Measurements from ENCODE around the gene ITSN1. TPM values are rescaled to one million over a fixed set of nuclear protein-coding genes. Genes with fewer than 3 reads are reported as not detected.

ITSN1 gene
- total RNA-seq, 2 experiments from 2014 or later: 5.7 to 7.3 TPM

DNA sequence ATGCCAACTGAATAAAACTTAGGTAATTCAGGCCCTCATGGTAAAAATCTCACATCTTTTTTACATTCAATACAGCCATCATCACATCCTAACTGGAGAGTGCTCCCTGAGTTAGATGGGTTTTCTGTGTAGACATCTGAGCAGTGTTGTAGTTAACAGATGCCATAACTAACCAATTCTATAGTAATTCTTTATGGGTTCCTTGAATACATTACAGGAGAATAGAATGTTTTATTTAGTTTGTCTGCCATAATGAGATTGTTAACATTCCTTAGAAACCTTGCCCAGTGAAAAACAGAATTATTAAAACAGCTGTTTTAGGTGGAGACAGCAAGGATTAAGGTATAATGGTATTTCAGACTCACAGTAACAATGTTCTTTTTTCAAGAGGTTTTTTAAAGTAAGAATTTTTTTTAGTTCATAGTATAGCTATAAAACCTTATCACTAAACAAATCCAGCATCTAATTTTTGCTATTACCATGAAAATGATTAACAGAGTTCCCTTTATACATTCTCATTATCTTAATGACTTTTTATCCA is 178.0 kb downstream of the ITSN1 start:
- Mint-ChIP-seq H3K9me3 (ENCODE audit: low read depth) (no peaks in the 10 kb centered on the region), H3K4me3 (no peak overlapping the region), H3K27me3 (no peaks in the 10 kb centered on the region), H3K4me1 (no peaks in the 10 kb centered on the region), H3K27ac (no peak overlapping the region), H3K36me3 (ENCODE audit: low read depth) (peaks cover 1% of the 10 kb centered on the region)
- ATAC-seq: no peak
- ChIA-PET CTCF (interaction anchor here (0.6 to 0.9 kb wide), 2 partner anchors 65 to 104 kb away, joined by 3 read pairs; no protein-coding TSS in a partner anchor), POLR2A (no interaction called here)
- intact Hi-C loops (cut with DNase I, micrococcal nuclease): no loop called here
- no peak for DNase-seq

DNA sequence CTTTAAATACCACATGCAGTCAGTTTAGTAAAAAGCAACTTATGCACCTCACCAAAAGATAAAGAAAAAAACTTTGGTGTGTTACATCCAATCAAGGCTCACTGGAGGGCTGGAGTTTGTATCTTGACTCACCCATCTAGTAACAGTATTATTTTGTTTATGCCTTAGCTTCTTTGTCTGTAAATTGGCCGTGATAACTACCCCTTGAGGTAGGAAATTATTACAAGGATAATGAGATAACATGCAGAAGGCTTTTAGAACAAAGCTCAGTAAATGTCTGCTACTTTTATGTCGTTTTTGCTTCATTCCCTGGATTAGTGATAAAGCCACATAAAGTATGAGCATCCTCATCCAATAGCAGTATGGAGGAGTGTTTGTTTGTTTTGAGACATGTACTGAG is 178.5 kb downstream of the ITSN1 start:
- ATAC-seq (no peak), DNase-seq (no peak)
- H3K9me3 Mint-ChIP-seq (ENCODE audit: low read depth): no peaks in the 10 kb centered on the region
- H3K27ac Mint-ChIP-seq: no peak overlapping the region
- CTCF ChIA-PET: interaction anchor here (0.6 to 0.9 kb wide), 2 partner anchors 65 to 104 kb away, joined by 3 read pairs; no protein-coding TSS in a partner anchor
- POLR2A ChIA-PET: interaction anchor here (0.6 kb wide), 1 partner anchor 105 kb away, joined by 3 read pairs; no protein-coding TSS in a partner anchor
- no peak overlapping the region for H3K4me3 Mint-ChIP-seq
- H3K27me3 Mint-ChIP-seq: no peaks in the 10 kb centered on the region
- intact Hi-C loops (cut with DNase I, micrococcal nuclease): no loop called here
- no peaks in the 10 kb centered on the region for H3K4me1 Mint-ChIP-seq
- peaks cover 1% of the 10 kb centered on the region for H3K36me3 Mint-ChIP-seq (ENCODE audit: low read depth)

DNA sequence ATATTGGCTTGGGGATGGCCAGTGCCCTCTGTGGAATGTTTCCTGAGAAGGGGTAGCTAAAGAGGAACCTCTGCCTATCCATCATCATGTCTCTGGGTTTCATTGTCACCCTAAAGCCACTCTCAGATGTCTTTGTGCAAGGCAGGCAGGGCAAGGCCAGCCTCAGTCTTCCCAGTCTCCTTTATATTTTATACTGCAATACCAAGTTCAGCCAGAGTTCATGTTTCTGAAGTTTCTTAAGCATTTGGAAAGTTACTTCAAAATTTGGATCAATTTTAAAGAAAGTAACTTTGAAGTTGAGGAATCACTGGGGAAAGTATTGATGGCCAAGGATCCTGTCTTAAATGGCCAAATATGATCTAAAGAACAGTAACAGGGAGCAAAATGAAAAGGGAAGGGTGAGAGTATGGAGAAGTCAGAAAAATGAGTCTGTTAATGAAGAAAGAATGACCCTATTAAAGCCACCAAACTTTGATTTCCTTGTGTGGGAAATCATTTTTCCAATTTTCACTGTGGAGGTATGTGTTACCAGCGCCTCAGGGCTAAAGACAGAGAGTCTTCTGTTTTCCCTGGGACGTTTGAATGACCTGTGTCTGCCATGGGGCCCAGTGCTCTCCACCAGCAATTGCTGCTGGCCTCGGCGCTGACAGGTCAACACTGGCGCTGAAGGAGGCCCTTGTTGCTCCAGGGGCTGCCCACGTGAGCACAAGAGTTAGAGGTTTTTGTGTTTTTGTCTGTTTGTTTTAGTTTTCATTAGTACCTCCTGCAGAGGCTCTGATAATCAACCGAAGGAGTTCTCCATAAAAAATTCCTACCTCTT is 179.4 kb downstream of the ITSN1 start:
- Mint-ChIP-seq H3K4me3 (no peak overlapping the region), H3K36me3 (ENCODE audit: low read depth) (peaks cover under 1% of the 10 kb centered on the region), H3K4me1 (no peaks in the 10 kb centered on the region), H3K27me3 (no peaks in the 10 kb centered on the region), H3K9me3 (ENCODE audit: low read depth) (no peaks in the 10 kb centered on the region), H3K27ac (no peak overlapping the region)
- ChIA-PET POLR2A (interaction anchor here (0.6 kb wide), 1 partner anchor 106 kb away, joined by 3 read pairs; no protein-coding TSS in a partner anchor), CTCF (no interaction called here)
- no peak for ATAC-seq
- intact Hi-C loops (cut with DNase I, micrococcal nuclease): no loop called here
- no peak for DNase-seq

DNA sequence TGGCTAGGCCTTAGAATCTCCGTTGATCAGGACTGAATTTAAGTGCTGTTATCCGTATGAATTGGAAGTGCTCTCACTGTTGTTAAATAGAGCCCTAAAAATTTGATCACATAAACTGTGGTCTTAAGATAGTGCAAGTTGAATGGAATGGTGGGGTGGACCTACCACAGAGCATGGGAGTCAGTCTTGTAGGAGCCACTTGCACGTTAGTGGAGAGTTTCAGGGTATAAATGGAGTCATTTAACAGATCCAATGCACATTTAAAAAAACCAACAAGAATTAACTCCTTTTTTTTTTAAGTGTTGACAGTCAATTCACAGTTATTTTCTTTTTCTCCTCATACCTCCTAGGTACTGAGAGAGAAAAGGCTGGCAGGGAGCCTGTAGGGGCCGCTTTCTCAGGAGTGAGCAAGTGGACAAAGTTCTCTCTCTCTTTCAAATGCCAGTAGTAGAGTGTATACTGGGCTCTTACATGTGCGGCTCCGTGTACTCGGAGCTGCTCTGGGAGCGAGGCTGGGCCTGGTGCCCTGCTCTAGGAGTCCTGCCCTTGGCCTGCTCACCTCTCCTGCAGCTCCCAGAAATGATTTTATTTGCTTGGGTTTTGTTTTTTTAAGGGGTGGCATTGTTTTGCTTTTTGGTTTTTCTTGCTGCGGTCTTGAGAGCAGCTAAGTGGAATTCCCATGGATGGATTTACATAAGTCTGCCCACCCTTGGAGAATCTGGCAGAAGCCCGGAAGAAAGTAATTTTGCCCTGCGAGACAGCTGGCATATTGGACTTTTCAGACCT is 182.0 kb downstream of the ITSN1 start:
- intact Hi-C loops (cut with DNase I, micrococcal nuclease): no loop called here
- Mint-ChIP-seq H3K36me3 (ENCODE audit: low read depth) (no peaks in the 10 kb centered on the region), H3K27me3 (no peaks in the 10 kb centered on the region), H3K9me3 (ENCODE audit: low read depth) (no peaks in the 10 kb centered on the region), H3K27ac (no peak overlapping the region), H3K4me1 (no peaks in the 10 kb centered on the region), H3K4me3 (no peak overlapping the region)
- DNase-seq (no peak), ATAC-seq (no peak)
- ChIA-PET POLR2A (no interaction called here), CTCF (no interaction called here)

DNA sequence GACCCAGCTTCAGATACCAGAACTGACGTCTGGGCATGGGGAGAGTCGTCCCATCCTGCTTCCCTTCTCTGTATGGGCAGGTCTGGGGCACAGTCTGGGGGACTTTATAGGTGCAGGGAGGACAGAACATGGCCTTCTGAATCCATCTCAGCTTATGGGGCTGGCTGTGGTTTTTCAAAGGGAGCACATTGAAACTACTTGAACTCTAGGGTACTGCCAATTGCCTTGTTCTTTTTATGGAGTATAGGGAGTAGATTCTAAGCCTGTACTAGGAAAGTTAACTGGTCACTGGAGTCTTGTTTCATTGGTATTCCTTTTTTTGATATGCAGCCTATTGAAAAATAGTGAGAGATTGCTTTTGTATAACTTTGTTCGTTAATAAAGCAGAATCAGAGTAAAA is 183.1 kb downstream of the ITSN1 start:
- Mint-ChIP-seq H3K36me3 (ENCODE audit: low read depth) (no peaks in the 10 kb centered on the region), H3K9me3 (ENCODE audit: low read depth) (no peaks in the 10 kb centered on the region), H3K27me3 (no peaks in the 10 kb centered on the region), H3K27ac (no peak overlapping the region), H3K4me1 (no peaks in the 10 kb centered on the region), H3K4me3 (no peak overlapping the region)
- CTCF ChIA-PET: no interaction called here
- ATAC-seq (no peak), DNase-seq (no peak)
- POLR2A ChIA-PET: no interaction called here
- intact Hi-C loops (cut with DNase I, micrococcal nuclease): no loop called here

DNA sequence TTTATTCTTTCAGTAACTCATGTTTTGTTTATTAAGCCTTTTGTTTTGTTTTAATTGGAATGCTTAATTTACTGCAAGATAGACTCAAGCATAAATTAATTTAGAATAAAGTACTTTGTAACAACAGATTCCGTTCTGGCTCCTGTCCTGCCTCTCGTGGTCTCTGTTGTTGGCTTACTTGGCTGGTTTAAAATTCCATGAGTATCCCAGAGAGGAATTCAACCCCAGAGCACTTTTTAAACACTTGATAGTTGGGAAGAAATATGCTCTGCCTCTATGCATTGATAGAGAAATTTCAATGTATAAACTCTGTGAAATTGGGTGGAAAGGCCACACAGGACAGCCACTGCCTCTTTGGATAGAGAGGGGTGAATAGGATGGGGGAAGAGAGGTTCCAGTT is 183.6 kb downstream of the ITSN1 start:
- no peak for ATAC-seq
- no peak for DNase-seq
- H3K4me3 Mint-ChIP-seq: no peak overlapping the region
- POLR2A ChIA-PET: no interaction called here
- H3K27me3 Mint-ChIP-seq: no peaks in the 10 kb centered on the region
- H3K4me1 Mint-ChIP-seq: no peaks in the 10 kb centered on the region
- intact Hi-C loops (cut with DNase I, micrococcal nuclease): no loop called here
- no peak overlapping the region for H3K27ac Mint-ChIP-seq
- no peaks in the 10 kb centered on the region for H3K9me3 Mint-ChIP-seq (ENCODE audit: low read depth)
- no peaks in the 10 kb centered on the region for H3K36me3 Mint-ChIP-seq (ENCODE audit: low read depth)
- CTCF ChIA-PET: no interaction called here

DNA sequence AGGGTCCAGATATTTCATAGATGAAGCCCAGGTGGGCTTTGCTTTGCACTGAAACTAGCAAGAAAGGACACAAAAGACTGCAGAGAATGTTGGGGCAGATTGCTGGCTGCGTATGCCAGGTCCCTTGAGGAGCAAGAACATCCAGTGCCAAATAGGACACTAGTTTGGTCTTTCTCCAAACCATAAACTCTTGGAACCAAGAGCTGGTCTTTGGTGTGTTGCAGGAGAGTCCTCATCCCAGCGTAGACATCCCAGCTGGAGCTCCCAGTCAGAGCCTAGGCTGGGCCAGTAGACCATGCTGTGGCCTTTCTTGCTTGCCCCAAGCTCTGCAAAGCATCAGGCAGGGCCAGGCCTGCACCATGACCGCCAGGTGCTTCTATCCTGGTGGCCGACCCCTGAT is 185.8 kb downstream of the ITSN1 start:
- no peaks in the 10 kb centered on the region for H3K36me3 Mint-ChIP-seq (ENCODE audit: low read depth)
- ChIA-PET CTCF (no interaction called here), POLR2A (no interaction called here)
- intact Hi-C loops (cut with DNase I, micrococcal nuclease): no loop called here
- no peak for ATAC-seq
- H3K4me1 Mint-ChIP-seq: no peaks in the 10 kb centered on the region
- no peak for DNase-seq
- no peaks in the 10 kb centered on the region for H3K9me3 Mint-ChIP-seq (ENCODE audit: low read depth)
- no peak overlapping the region for H3K4me3 Mint-ChIP-seq
- H3K27ac Mint-ChIP-seq: no peak overlapping the region
- H3K27me3 Mint-ChIP-seq: no peaks in the 10 kb centered on the region

DNA sequence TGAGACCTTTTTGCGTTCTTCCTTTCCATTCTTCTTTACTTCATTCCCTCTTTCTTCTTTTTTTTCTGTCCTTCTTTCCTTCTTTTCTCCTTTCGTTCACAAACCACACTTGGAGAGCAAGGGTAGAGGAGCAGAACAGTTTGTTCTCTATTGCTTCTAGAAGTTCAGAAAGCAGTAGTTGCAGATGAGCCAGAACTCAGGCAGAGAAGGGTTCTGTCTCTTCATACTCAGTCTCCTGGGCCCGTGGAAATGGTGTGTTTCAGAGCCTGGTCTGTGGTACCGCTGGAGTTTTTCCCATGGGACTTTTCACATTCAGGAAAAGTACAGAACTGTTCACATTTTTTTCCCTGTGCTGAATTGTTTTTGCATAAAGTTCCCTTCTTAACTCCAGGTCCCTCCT is 186.3 kb downstream of the ITSN1 start:
- Mint-ChIP-seq H3K36me3 (ENCODE audit: low read depth) (no peaks in the 10 kb centered on the region), H3K4me3 (no peak overlapping the region), H3K27me3 (no peaks in the 10 kb centered on the region), H3K27ac (no peak overlapping the region), H3K9me3 (ENCODE audit: low read depth) (no peaks in the 10 kb centered on the region), H3K4me1 (no peaks in the 10 kb centered on the region)
- ChIA-PET POLR2A (no interaction called here), CTCF (no interaction called here)
- ATAC-seq: no peak
- no peak for DNase-seq
- intact Hi-C loops (cut with DNase I, micrococcal nuclease): no loop called here

- Mint-ChIP-seq H3K27me3 (no peaks in the 10 kb centered on the region), H3K4me3 (no peak overlapping the region), H3K36me3 (ENCODE audit: low read depth) (no peaks in the 10 kb centered on the region), H3K27ac (no peak overlapping the region), H3K4me1 (no peaks in the 10 kb centered on the region), H3K9me3 (ENCODE audit: low read depth) (no peaks in the 10 kb centered on the region)
- intact Hi-C loops (cut with DNase I, micrococcal nuclease): no loop called here
- ChIA-PET POLR2A (no interaction called here), CTCF (no interaction called here)
- ATAC-seq: no peak
- DNase-seq: no peak
These were observed 187.5 kb downstream of the ITSN1 start for GRCh38 chr21:33829844-33830243.

DNA sequence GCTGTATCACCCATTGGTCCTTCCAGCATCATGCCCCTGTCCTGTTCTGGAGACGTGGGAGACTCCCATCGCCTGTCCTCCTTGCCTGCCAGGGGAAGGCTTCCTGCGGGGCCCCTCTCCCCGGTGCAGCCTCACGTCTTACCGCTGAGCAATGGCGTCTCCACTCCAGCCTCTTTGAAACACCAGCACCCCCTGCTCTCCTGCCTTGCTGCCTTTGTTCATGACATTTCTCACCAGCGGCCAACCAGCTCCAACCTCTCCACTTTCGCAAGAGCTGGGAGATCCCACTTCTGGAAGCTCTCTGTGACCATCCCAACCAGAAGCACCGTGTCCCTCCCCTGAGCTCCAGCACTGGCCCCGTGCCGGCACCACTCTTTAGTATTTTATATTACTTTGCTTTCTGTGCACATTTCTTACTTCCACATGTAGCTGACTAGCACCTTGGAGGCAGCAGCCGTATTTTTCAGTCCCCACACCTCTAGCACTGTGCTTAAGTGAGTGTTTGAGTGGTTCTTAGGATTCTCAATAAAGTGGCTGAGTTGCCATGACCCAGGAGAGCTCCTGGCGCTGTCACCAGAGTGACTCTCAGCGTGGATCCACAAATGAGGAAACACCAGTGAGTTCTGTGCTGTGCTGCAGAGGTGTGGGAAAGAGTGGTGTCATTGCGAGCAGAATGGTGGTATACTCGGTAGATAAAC is 189.8 kb downstream of the ITSN1 start:
- DNase-seq (no peak), ATAC-seq (no peak)
- H3K36me3 Mint-ChIP-seq (ENCODE audit: low read depth): no peaks in the 10 kb centered on the region
- no peaks in the 10 kb centered on the region for H3K9me3 Mint-ChIP-seq (ENCODE audit: low read depth)
- intact Hi-C loops (cut with DNase I, micrococcal nuclease): no loop called here
- H3K4me3 Mint-ChIP-seq: no peak overlapping the region
- H3K27ac Mint-ChIP-seq: no peak overlapping the region
- H3K4me1 Mint-ChIP-seq: no peaks in the 10 kb centered on the region
- H3K27me3 Mint-ChIP-seq: no peaks in the 10 kb centered on the region
- ChIA-PET CTCF (no interaction called here), POLR2A (no interaction called here)

DNA sequence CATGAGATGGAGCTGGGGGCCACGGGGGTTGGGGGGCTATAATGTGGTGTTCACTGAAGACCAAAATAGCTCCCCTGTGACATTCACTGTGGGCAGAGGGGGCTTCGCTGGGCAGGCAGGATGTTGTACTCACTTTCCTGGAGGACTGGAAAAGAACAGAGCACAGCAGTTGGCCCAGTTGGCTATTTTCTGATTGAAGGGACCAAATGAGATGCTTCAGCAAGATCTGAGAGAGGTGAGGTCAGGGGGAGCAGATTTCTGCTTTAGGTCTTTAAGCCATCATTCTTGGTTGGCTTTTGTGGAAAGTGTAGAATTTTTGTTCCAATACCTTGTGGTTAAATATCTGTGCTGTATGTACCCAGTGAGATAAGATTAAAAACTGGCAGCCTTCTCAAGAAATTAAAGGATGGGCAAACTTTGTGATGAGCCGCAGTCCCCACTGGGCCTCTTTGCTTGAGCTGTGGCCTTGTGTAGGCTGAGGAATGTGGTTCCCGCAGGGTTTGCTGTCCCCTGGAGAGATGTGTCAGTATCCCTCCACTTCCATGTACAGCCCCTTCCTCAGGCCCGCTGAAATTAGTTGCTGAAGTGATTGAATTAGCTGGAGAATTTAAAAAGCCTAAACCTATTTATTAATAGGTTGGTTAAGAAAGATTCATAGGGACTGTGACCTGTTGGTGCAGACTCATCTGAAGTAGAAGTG is 192.7 kb downstream of the ITSN1 start:
- H3K4me3 Mint-ChIP-seq: no peak overlapping the region
- no peaks in the 10 kb centered on the region for H3K27me3 Mint-ChIP-seq
- H3K9me3 Mint-ChIP-seq (ENCODE audit: low read depth): no peaks in the 10 kb centered on the region
- DNase-seq (no peak), ATAC-seq (no peak)
- H3K36me3 Mint-ChIP-seq (ENCODE audit: low read depth): no peaks in the 10 kb centered on the region
- no peaks in the 10 kb centered on the region for H3K4me1 Mint-ChIP-seq
- POLR2A ChIA-PET: no interaction called here
- intact Hi-C loops (cut with DNase I, micrococcal nuclease): no loop called here
- CTCF ChIA-PET: no interaction called here
- no peak overlapping the region for H3K27ac Mint-ChIP-seq
